ENCODE results near the gene KRTAP10-1. TPM values are rescaled to one million over a fixed set of nuclear protein-coding genes. Genes with fewer than 3 reads are reported as not detected.

Gene KRTAP10-1
- total RNA-seq, 4 donors from 2014 or later = not detected

DNA sequence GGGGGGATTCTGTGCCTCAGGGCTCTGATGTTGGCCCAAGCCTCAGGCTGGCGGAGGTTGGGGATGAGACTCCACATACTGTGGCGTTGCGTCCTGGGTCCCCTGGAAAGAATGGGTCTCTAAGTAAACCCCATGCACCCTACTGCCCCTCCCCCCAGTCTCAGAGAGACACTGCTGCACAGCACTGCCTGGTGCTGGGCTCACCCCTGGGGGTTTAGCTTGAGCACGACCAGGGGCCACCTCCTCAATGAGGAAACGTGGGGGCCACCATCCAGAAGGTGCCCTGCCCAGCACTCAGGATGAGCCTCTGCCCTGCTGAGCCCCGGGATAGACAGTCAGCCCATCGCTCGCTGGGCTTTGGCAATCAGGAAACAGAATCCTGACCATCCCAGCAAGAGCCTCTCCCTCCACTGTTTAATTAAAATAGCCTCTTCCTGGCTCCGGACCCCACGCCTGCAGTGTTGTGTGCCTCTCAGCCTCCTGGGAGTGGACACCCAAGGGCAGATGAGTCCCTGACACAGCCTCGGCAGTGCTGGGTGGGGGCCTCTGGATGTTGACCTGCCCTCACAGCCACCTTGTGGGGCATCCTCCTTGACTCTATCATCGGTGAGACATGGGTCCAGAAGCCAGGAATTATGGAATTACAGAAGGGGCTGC lies 30.0 kb upstream of the KRTAP10-1 start:
- peak; percentile 37 for DNase-seq (ENCODE audit: extremely low spot score)
- Histone ChIP-seq H3K36me3 (no peaks in the 10 kb centered on the region), H3K27ac (replicated peaks in 1 of 4) (no peak overlapping the region), H3K9me3 (peaks cover 0 to 11% (median 5%) of the 10 kb centered on the region in 4 donors), H3K4me3 (no peak overlapping the region), H3K27me3 (peaks cover 0 to 48% (median 0%) of the 10 kb centered on the region in 4 donors), H3K4me1 (no peaks in the 10 kb centered on the region)
- TF ChIP-seq, protein P1, sequence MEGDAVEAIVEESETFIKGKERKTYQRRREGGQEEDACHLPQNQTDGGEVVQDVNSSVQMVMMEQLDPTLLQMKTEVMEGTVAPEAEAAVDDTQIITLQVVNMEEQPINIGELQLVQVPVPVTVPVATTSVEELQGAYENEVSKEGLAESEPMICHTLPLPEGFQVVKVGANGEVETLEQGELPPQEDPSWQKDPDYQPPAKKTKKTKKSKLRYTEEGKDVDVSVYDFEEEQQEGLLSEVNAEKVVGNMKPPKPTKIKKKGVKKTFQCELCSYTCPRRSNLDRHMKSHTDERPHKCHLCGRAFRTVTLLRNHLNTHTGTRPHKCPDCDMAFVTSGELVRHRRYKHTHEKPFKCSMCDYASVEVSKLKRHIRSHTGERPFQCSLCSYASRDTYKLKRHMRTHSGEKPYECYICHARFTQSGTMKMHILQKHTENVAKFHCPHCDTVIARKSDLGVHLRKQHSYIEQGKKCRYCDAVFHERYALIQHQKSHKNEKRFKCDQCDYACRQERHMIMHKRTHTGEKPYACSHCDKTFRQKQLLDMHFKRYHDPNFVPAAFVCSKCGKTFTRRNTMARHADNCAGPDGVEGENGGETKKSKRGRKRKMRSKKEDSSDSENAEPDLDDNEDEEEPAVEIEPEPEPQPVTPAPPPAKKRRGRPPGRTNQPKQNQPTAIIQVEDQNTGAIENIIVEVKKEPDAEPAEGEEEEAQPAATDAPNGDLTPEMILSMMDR (IDR thresholded peaks at IDR 0.05) = no peak
- TF ChIP-seq POLR2A (IDR thresholded peaks at IDR 0.05; ENCODE audit: low read depth) = no peak
- no peak for TF ChIP-seq EP300 (IDR thresholded peaks at IDR 0.05)
- intact Hi-C loops (cut with DNase I) = no loop called here
- 73% methylated on average over 5 of the region's 12 CpGs for WGBS

DNA sequence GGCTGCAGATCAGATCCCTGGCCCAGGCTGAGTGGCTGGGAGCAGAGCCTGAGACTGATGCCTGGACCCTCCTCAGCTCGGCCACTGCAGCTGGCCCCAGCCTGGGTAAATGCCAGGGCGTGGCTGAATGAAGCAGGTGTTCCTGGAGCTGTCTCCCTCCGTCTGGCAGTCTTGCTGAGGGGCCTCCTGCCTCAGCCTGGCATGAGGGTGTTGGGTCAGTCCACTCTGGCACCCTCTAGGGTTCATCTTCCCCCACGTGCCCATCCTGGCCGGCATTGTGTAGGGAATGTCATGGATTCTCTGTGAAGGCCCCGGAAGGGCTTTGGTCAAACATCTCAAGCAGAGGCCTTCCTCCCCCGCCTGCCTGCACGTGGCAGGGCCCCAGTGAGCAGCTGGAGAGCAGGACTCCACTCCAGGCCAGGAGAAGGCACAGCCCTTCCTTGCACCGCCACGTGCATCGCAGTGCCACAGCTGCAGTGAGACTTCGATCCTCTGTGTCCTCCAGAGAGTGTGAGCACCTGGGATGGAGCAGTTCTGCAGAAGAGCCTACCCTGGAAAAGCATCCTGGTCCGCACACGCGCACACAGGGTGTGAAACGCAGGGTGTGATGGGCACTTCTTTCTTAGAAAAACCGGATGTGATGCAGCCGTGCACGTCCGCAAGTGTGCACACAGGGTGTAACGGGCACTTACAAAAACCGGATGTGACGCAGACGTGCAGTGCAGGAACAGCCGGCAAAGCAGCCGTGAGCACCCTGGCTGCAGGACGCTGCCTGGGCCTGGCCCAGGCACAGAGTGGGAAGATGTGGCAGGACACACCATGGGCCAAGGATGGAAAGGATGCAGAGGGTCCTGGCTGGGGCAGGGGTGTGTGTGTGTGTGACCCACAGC lies 28.9 kb upstream of the KRTAP10-1 start:
- intact Hi-C loops (cut with DNase I) = no loop called here
- Histone ChIP-seq H3K9me3 (peaks cover 0 to 11% (median 5%) of the 10 kb centered on the region in 4 donors), H3K27ac (replicated peaks in 1 of 4) (no peak overlapping the region), H3K4me1 (no peaks in the 10 kb centered on the region), H3K4me3 (no peak overlapping the region), H3K27me3 (peaks cover 0 to 39% (median 0%) of the 10 kb centered on the region in 4 donors), H3K36me3 (no peaks in the 10 kb centered on the region)
- WGBS = 83% methylated on average over 20 of the region's 27 CpGs
- DNase-seq (ENCODE audit: extremely low spot score) = peak; percentile 64
- TF ChIP-seq POLR2AphosphoS5 (IDR thresholded peaks at IDR 0.05) = no peak
- TF ChIP-seq, protein P1 (IDR thresholded peaks at IDR 0.05) = no peak
- no peak for TF ChIP-seq EP300 (IDR thresholded peaks at IDR 0.05)
- no peak for TF ChIP-seq POLR2A (IDR thresholded peaks at IDR 0.05; ENCODE audit: low read depth)

DNA sequence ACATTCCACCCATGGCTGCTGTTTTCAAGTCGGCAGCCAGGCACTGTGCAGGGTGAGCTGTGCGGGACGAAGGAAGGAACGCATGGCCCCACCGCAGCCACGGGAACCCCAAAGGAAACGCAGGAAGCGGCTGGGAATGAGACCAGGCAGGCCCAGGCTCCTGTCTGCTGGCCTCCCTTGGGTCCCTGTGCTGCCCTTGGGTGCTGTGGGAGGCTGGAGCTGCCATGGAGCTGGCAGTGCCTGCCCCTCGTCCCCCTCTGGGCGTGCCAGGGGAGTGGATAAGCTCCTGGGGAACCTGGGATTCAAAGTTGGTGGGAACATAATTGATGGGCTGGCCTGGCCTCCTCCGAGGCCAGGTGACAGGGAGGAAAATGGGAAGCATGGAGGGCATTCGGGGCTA lies 28.3 kb upstream of the KRTAP10-1 start:
- H3K36me3 ChIP-seq = no peaks in the 10 kb centered on the region
- peak; percentile 66 for DNase-seq (ENCODE audit: extremely low spot score)
- no peak overlapping the region for H3K4me3 ChIP-seq
- no peak overlapping the region for H3K27ac ChIP-seq (replicated peaks in 1 of 4)
- peaks cover 0 to 11% (median 5%) of the 10 kb centered on the region in 4 donors for H3K9me3 ChIP-seq
- peaks cover 0 to 33% (median 0%) of the 10 kb centered on the region in 4 donors for H3K27me3 ChIP-seq
- intact Hi-C loops (cut with DNase I) = no loop called here
- no peaks in the 10 kb centered on the region for H3K4me1 ChIP-seq
- TF ChIP-seq POLR2AphosphoS5 (IDR thresholded peaks at IDR 0.05) (no peak), EP300 (IDR thresholded peaks at IDR 0.05) (no peak)
- TF ChIP-seq, protein P1 (IDR thresholded peaks at IDR 0.05) = no peak
- 76% methylated on average over 3 of the region's 12 CpGs for WGBS

DNA sequence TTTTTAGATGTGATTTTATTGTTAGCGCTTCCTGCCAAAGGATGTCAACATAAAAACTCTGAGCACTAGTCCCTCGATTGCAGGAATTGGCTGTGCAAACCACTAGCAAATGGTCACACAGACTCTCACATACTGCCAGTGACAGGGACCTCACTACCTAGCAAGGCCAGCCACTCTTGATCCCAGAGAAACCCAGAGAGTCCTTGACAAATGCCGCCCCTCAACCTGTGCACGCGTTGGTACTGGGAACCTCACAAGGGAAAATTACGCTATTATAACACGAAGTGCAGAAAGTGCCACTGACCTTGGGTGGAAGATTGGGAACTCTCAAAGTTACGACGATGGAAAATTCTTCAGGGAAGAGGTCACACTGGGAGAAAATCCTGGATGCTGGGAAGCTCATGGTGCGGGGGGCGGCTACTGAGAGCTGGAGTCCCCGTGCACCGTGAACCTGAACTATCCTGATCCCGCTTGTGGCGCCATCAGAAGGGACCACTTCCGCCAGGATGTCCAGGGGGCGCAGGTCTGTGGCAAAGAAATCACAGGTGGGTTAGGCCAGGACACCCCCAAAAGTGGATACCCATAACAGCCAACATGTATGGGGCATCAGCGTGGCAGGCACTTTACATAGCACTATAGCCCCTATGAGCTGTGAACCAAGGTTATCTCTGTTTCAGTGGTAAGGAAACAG lies 27.6 kb upstream of the KRTAP10-1 start:
- no peaks in the 10 kb centered on the region for H3K36me3 ChIP-seq
- H3K27me3 ChIP-seq = peaks cover 0 to 26% (median 0%) of the 10 kb centered on the region in 4 donors
- DNase-seq (ENCODE audit: extremely low spot score) = peak; percentile 92
- no peaks in the 10 kb centered on the region for H3K4me1 ChIP-seq
- H3K9me3 ChIP-seq = peaks cover 0 to 14% (median 5%) of the 10 kb centered on the region in 4 donors
- TF ChIP-seq, protein P1 (IDR thresholded peaks at IDR 0.05) = no peak
- no peak for TF ChIP-seq POLR2AphosphoS5 (IDR thresholded peaks at IDR 0.05)
- 90% methylated on average over 17 of the region's 18 CpGs for WGBS
- no peak overlapping the region for H3K27ac ChIP-seq (replicated peaks in 1 of 4)
- intact Hi-C loops (cut with DNase I) = no loop called here
- H3K4me3 ChIP-seq = no peak overlapping the region
